B cell (primary cell): ENCODE data around the gene SMIM41.

Source experiments
- EZH2 ChIP-seq: IDR thresholded peaks from 2 replicates; pipeline ENCODE4 v1.6.1; 2012; ENCODE audit warnings: borderline replicate concordance, low read depth, mild to moderate bottlenecking, moderate library complexity, low read length; ENCODE audit not compliant: insufficient read depth, poor library complexity, severe bottlenecking
- TF ChIP-seq, protein P1 (sequence below): fragments of 200-600 bp; IDR thresholded peaks from one replicate; pipeline ENCODE4 v1.8.0; 2022; ENCODE audit warnings: antibody characterized with exemption, mild to moderate bottlenecking

- TF ChIP-seq, protein P1, sequence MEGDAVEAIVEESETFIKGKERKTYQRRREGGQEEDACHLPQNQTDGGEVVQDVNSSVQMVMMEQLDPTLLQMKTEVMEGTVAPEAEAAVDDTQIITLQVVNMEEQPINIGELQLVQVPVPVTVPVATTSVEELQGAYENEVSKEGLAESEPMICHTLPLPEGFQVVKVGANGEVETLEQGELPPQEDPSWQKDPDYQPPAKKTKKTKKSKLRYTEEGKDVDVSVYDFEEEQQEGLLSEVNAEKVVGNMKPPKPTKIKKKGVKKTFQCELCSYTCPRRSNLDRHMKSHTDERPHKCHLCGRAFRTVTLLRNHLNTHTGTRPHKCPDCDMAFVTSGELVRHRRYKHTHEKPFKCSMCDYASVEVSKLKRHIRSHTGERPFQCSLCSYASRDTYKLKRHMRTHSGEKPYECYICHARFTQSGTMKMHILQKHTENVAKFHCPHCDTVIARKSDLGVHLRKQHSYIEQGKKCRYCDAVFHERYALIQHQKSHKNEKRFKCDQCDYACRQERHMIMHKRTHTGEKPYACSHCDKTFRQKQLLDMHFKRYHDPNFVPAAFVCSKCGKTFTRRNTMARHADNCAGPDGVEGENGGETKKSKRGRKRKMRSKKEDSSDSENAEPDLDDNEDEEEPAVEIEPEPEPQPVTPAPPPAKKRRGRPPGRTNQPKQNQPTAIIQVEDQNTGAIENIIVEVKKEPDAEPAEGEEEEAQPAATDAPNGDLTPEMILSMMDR, result no peak
- TF ChIP-seq EZH2, result no peak
Measured at GRCh38 chr12:52142431-52142830, 62.9 kb downstream of the SMIM41 start.
